Measurements from ENCODE around the gene HMCN1.

Gene HMCN1

DNA sequence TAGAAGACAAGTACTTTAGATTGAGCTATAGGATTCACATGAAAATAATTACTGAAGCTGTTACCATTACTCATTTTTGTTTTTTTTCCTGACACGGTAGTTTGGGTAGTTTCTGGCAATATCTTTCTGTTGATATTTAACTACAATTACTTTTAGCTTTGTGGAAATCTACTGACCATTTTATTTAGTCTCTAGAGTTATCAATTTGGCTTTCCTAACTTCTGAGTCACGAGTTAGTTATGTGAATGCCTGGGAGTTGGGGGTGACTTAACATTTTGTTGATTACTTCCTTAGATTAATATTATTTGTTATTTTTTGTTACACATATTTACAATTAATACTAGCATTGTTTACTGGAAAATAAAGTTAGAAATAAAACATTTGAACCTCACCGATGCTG lies 160.6 kb downstream of the HMCN1 start:
- TF ChIP-seq CTCF (IDR thresholded peaks at IDR 0.05; ENCODE audit: low read depth, low read length), result no peak
- Histone ChIP-seq H3K27me3 (no peaks in the 10 kb centered on the region; the same call in 1 of the 2 replicates), H3K4me3 (ENCODE audit: low read depth, low read length) (no peak overlapping the region), H3K9me3 (no peaks in the 10 kb centered on the region), H3K36me3 (no peaks in the 10 kb centered on the region), H3K4me1 (no peaks in the 10 kb centered on the region)
- no peak for DNase-seq

DNA sequence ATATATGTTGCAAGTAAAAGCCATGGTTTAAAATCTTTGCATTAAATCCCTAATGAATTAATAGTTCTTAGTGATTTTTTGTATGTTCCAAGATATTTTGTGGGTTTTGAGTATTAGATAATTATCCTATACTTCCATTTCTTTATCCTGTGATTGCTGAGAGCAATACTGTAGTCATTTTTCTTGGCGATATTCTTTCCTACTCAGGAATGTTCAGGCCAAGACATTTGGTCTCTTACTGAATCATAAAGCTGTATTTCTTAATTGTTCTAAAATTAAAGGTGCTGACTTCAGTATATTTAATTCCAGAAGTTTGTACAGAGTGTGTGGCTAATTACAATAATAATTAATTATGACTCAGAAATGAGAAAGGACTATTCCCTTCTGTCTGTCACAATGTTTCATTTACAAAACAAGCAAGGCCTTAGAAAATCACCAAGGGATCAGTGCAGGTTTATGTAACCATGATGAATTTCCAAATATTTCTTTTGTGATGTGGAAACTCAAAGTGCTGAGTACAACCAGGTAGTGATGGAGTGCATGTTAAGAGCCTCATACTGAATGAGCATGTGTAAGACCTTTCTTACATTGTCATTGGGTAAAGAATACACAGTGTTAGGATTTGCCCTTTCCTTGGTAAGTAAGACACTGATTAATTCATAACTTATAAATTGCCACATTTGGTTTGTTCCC lies 161.2 kb downstream of the HMCN1 start:
- Histone ChIP-seq H3K9me3 (no peaks in the 10 kb centered on the region), H3K4me3 (ENCODE audit: low read depth, low read length) (no peak overlapping the region), H3K4me1 (no peaks in the 10 kb centered on the region), H3K36me3 (no peaks in the 10 kb centered on the region), H3K27me3 (no peaks in the 10 kb centered on the region; the same call in 1 of the 2 replicates)
- no peak for DNase-seq
- TF ChIP-seq CTCF (IDR thresholded peaks at IDR 0.05; ENCODE audit: low read depth, low read length), result no peak

DNA sequence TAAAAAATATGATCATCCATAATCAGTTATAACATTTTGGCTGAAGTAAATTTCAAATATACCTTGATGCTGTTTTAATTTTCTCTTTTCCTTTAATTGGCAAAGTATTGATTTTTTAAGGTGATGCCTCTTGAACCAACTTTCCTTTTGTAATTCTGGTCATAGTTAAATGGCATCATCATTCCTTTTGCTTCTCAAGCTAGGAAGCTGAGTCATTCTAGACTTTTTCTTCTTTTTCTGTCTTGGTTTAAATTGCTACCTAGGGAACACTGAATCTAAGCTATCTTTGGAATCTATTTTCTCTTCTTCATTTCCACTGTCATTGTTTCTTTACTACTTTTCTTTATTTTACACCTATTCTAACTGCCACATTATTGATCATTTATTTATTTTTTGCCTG lies 162.7 kb downstream of the HMCN1 start:
- no peak for TF ChIP-seq CTCF (IDR thresholded peaks at IDR 0.05; ENCODE audit: low read depth, low read length)
- Histone ChIP-seq H3K27me3 (no peaks in the 10 kb centered on the region; the same call in 1 of the 2 replicates), H3K4me1 (no peaks in the 10 kb centered on the region), H3K36me3 (no peaks in the 10 kb centered on the region), H3K4me3 (ENCODE audit: low read depth, low read length) (no peak overlapping the region), H3K9me3 (no peaks in the 10 kb centered on the region)
- DNase-seq, result no peak

GRCh38 chr1:185906186-185906585 lies 172.0 kb downstream of the HMCN1 start:
- no peaks in the 10 kb centered on the region for H3K27me3 ChIP-seq
- no peak for DNase-seq
- no peak for TF ChIP-seq CTCF (IDR thresholded peaks at IDR 0.05; ENCODE audit: low read depth, low read length)

GRCh38 chr1:185907246-185907645 lies 173.1 kb downstream of the HMCN1 start:
- H3K4me3 ChIP-seq (ENCODE audit: low read depth, low read length), result no peak overlapping the region
- no peak for TF ChIP-seq CTCF (IDR thresholded peaks at IDR 0.05; ENCODE audit: low read depth, low read length)
- H3K4me1 ChIP-seq, result no peaks in the 10 kb centered on the region
- H3K9me3 ChIP-seq, result no peaks in the 10 kb centered on the region
- no peaks in the 10 kb centered on the region for H3K27me3 ChIP-seq
- no peak for DNase-seq
- no peaks in the 10 kb centered on the region for H3K36me3 ChIP-seq

More at GRCh38 chr1:185906186-185906585, 172.0 kb downstream of the HMCN1 start:
- Histone ChIP-seq H3K9me3 (no peaks in the 10 kb centered on the region), H3K4me1 (no peaks in the 10 kb centered on the region), H3K36me3 (no peaks in the 10 kb centered on the region), H3K4me3 (ENCODE audit: low read depth, low read length) (no peak overlapping the region)

DNA sequence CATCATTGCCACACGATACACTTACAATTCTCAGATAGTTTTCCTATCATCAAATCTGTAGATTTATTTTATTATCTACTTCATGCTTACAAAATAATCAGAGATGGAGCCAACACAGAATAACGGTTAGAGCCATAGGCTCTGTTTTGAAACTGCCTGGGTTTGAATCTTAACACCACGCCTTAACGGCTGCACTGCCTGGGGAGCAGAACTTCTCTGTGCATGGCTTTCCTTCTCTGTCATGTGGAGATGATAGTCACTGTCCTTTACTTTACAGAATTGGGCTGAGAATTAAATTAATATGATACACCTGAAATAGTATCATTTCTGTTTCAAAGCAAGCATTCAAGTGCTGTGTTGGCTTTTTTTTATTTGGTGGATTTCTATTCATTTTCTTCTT lies 177.8 kb downstream of the HMCN1 start:
- H3K36me3 ChIP-seq, result no peaks in the 10 kb centered on the region
- H3K4me1 ChIP-seq, result no peaks in the 10 kb centered on the region
- TF ChIP-seq CTCF (IDR thresholded peaks at IDR 0.05; ENCODE audit: low read depth, low read length), result no peak
- no peak for DNase-seq
- no peaks in the 10 kb centered on the region for H3K27me3 ChIP-seq
- H3K9me3 ChIP-seq, result no peaks in the 10 kb centered on the region
- no peak overlapping the region for H3K4me3 ChIP-seq (ENCODE audit: low read depth, low read length)

Measured in BE2C (cell line).